H9 (cell line): ENCODE measurements around the gene RAB27A. TPM values are rescaled to one million over a fixed set of nuclear protein-coding genes. Genes with fewer than 3 reads are reported as not detected.

ENCODE experiments used
- DNase-seq: peaks from one replicate; pipeline ENCODE4 v3.0.0-alpha.2; 2017
- H2AFZ ChIP-seq: one replicate; pipeline ENCODE4 v1.6.1; 2013; ENCODE audit warnings: mild to moderate bottlenecking, low read length, control low read depth, moderate library complexity
- H2AK5ac ChIP-seq: 2 replicates; pipeline ENCODE4 v1.6.1; 2013; ENCODE audit warnings: low read length, control low read depth, mixed read lengths; ENCODE audit not compliant: insufficient read length
- H2BK120ac ChIP-seq: one replicate; pipeline ENCODE4 v1.6.1; 2013; ENCODE audit warnings: low read depth, mild to moderate bottlenecking, low read length, control low read depth, inconsistent platforms; ENCODE audit not compliant: poor library complexity, severe bottlenecking
- H2BK12ac ChIP-seq: 2 replicates; pipeline ENCODE4 v1.6.1; 2013; ENCODE audit warnings: low read length, control low read depth, mixed read lengths, low read depth; ENCODE audit not compliant: insufficient read length
- H2BK15ac ChIP-seq: 2 replicates; pipeline ENCODE4 v1.6.1; 2013; ENCODE audit warnings: low read depth, low read length, control low read depth
- H2BK20ac ChIP-seq: one replicate; pipeline ENCODE4 v1.6.1; 2013; ENCODE audit warnings: low read depth, mild to moderate bottlenecking, low read length, control low read depth, inconsistent platforms; ENCODE audit not compliant: poor library complexity, severe bottlenecking
- H2BK5ac ChIP-seq: 2 replicates; pipeline ENCODE4 v1.6.1; 2013; ENCODE audit warnings: low read length, control low read depth, mixed read lengths; ENCODE audit not compliant: insufficient read length
- H3K14ac ChIP-seq: 2 replicates; pipeline ENCODE4 v1.6.1; 2013; ENCODE audit warnings: low read length, control low read depth; ENCODE audit not compliant: insufficient read depth
- H3K18ac ChIP-seq: 2 replicates; pipeline ENCODE4 v1.6.1; 2013; ENCODE audit warnings: low read depth, mild to moderate bottlenecking, mixed read lengths, low read length, control low read depth; ENCODE audit not compliant: insufficient read length
- H3K23ac ChIP-seq: 2 replicates; pipeline ENCODE4 v1.6.1; 2013; ENCODE audit warnings: low read length, control low read depth, mixed read lengths, low read depth; ENCODE audit not compliant: insufficient read length
- H3K23me2 ChIP-seq: 2 replicates; pipeline ENCODE4 v1.6.1; 2013; ENCODE audit warnings: low read depth, mild to moderate bottlenecking, mixed read lengths, low read length, control low read depth; ENCODE audit not compliant: insufficient read length, poor library complexity, severe bottlenecking
- H3K27ac ChIP-seq: 2 replicates; pipeline ENCODE4 v1.5.1; 2013; ENCODE audit warnings: low read length, control low read depth, mixed read lengths, low read depth; ENCODE audit not compliant: insufficient read length
- H3K27me3 ChIP-seq: 2 replicates; pipeline ENCODE4 v1.6.1; 2013; ENCODE audit warnings: low read length, control low read depth, inconsistent platforms; ENCODE audit not compliant: insufficient read depth
- H3K4ac ChIP-seq: 2 replicates; pipeline ENCODE4 v1.6.1; 2013; ENCODE audit warnings: low read depth, mild to moderate bottlenecking, control low read depth, inconsistent platforms, low read length, moderate library complexity
- H3K4me1 ChIP-seq: 2 replicates; pipeline ENCODE4 v1.6.1; 2013; ENCODE audit warnings: low read length, control low read depth, inconsistent platforms; ENCODE audit not compliant: insufficient read depth
- H3K4me2 ChIP-seq: 2 replicates; pipeline ENCODE4 v1.6.1; 2013; ENCODE audit warnings: low read length, control low read depth, mixed read lengths; ENCODE audit not compliant: insufficient read length, insufficient read depth
- H3K56ac ChIP-seq: 2 replicates; pipeline ENCODE4 v1.6.1; 2013; ENCODE audit warnings: low read depth, mild to moderate bottlenecking, mixed read lengths, low read length, control low read depth; ENCODE audit not compliant: insufficient read length
- H3K79me1 ChIP-seq: 2 replicates; pipeline ENCODE4 v1.6.1; 2013; ENCODE audit warnings: low read depth, mild to moderate bottlenecking, moderate library complexity, low read length, control low read depth, inconsistent platforms; ENCODE audit not compliant: insufficient read depth, poor library complexity, severe bottlenecking
- H3K79me2 ChIP-seq: 2 replicates; pipeline ENCODE4 v1.6.1; 2013; ENCODE audit warnings: low read length, control low read depth, inconsistent platforms; ENCODE audit not compliant: insufficient read depth
- H3K9ac ChIP-seq: 2 replicates; pipeline ENCODE4 v1.6.1; 2013; ENCODE audit warnings: low read length, control low read depth, mixed read lengths; ENCODE audit not compliant: insufficient read length; ENCODE audit errors: extremely low read depth
- H3K9me3 ChIP-seq: one replicate; pipeline ENCODE4 v1.6.1; 2013; ENCODE audit warnings: low read depth, low read length, inconsistent platforms; ENCODE audit not compliant: control insufficient read depth
- H3T11ph ChIP-seq: one replicate; pipeline ENCODE4 v1.6.1; 2013; ENCODE audit warnings: mild to moderate bottlenecking, low read length, control low read depth, inconsistent platforms
- H4K20me1 ChIP-seq: one replicate; pipeline ENCODE4 v1.6.1; 2013; ENCODE audit not compliant: control insufficient read depth, insufficient read length, insufficient read depth
- H4K5ac ChIP-seq: 2 replicates; pipeline ENCODE4 v1.6.1; 2013; ENCODE audit warnings: low read depth, mild to moderate bottlenecking, mixed read lengths, low read length, control low read depth; ENCODE audit not compliant: insufficient read length
- H4K8ac ChIP-seq: replicated peaks from 2 replicates; pipeline ENCODE4 v1.6.1; 2013; ENCODE audit warnings: low read length, control low read depth, mixed read lengths, low read depth; ENCODE audit not compliant: insufficient read length
- H4K91ac ChIP-seq: 2 replicates; pipeline ENCODE4 v1.6.1; 2013; ENCODE audit warnings: low read depth, mild to moderate bottlenecking, moderate library complexity, mixed read lengths, low read length, control low read depth; ENCODE audit not compliant: insufficient read length
- H3K27ac Mint-ChIP-seq, 3 experiments: 2 replicates in 2 of 3; 3 replicates in 1 of 3; pipeline ENCODE4 v1.8.0; 2020 to 2021; ENCODE audit warnings: mixed read lengths in 3 of 3, mild to moderate bottlenecking in 1 of 3, moderate library complexity in 1 of 3
- H3K27me3 Mint-ChIP-seq: 2 replicates; pipeline ENCODE4 v1.8.0; 2021; ENCODE audit warnings: low read depth, mild to moderate bottlenecking, moderate library complexity, mixed read lengths
- H3K36me3 Mint-ChIP-seq, 3 experiments: 2 replicates in 2 of 3; 3 replicates in 1 of 3; pipeline ENCODE4 v1.8.0; 2020 to 2021; ENCODE audit warnings: low read depth in 3 of 3, mixed read lengths in 3 of 3; ENCODE audit not compliant: insufficient read depth in 1 of 3
- H3K4me1 Mint-ChIP-seq, 2 experiments: 2 replicates each; pipeline ENCODE4 v1.8.0; 2020; ENCODE audit warnings: mixed read lengths in 2 of 2
- H3K4me3 Mint-ChIP-seq, 2 experiments: 2 replicates in 1 of 2; 3 replicates in 1 of 2; pipeline ENCODE4 v1.8.0; 2020 to 2021; ENCODE audit warnings: mild to moderate bottlenecking in 2 of 2, mixed read lengths in 2 of 2, moderate library complexity in 1 of 2
- H3K9me3 Mint-ChIP-seq, 2 experiments: 2 replicates in 1 of 2; 3 replicates in 1 of 2; pipeline ENCODE4 v1.8.0; 2020; ENCODE audit warnings: mild to moderate bottlenecking in 2 of 2, mixed read lengths in 2 of 2, moderate library complexity in 1 of 2
- WGBS: extraction: QIAGEN DNeasy Blood & Tissue Kit; methylation state at CpG from one replicate; pipeline ENCODE4 v1.1.7; 2013; ENCODE audit warnings: missing lambda C conversion rate, low lambda C conversion rate, mixed read lengths; ENCODE audit not compliant: insufficient read length; ENCODE audit errors: extremely low coverage; 5-methylcytosine and 5-hydroxymethylcytosine counted together
- total RNA-seq: library from RNA; stranded (reverse); gene quantifications from 2 replicates; pipeline ENCODE4 v1.2.1, GENCODE V29; 2021
- TF ChIP-seq, protein P1 (sequence below): fragments of 200-600 bp; sonication (generic); conservative IDR thresholded peaks from 3 replicates; pipeline ENCODE4 v1.8.0; 2021; ENCODE audit warnings: antibody characterized with exemption, mild to moderate bottlenecking

RAB27A gene
- total RNA-seq, 1 experiment from 2014 or later = 6.8 TPM

GRCh38 chr15:55238877-55239276 is 50.7 kb downstream of the RAB27A start:
- Histone ChIP-seq H3K4ac (no peak overlapping the region), H2BK120ac (no peak overlapping the region), H2AFZ (no peak overlapping the region), H3T11ph (no peak overlapping the region), H4K5ac (no peak overlapping the region), H3K27ac (no peak overlapping the region), H3K4me1 (no peaks in the 10 kb centered on the region; the same call in 1 of the 2 replicates), H3K14ac (no peak overlapping the region), H4K8ac (no peak overlapping the region), H2BK5ac (no peak overlapping the region), H2BK15ac (no peak overlapping the region), H3K79me1 (no peaks in the 10 kb centered on the region), H3K4me2 (no peak overlapping the region), H3K79me2 (no peaks in the 10 kb centered on the region), H4K91ac (no peak overlapping the region), H3K9me3 (no peaks in the 10 kb centered on the region), H4K20me1 (no peaks in the 10 kb centered on the region), H3K18ac (no peak overlapping the region), H3K56ac (no peak overlapping the region), H2BK20ac (no peak overlapping the region), H2BK12ac (no peak overlapping the region), H3K27me3 (no peaks in the 10 kb centered on the region), H3K23me2 (no peaks in the 10 kb centered on the region), H3K9ac (no peak overlapping the region), H3K23ac (no peak overlapping the region), H2AK5ac (no peak overlapping the region)
- Mint-ChIP-seq H3K4me3 (no peak overlapping the region), H3K27ac (no peak overlapping the region), H3K36me3 (no peaks in the 10 kb centered on the region), H3K4me1 (no peaks in the 10 kb centered on the region), H3K27me3 (no peaks in the 10 kb centered on the region), H3K9me3 (no peaks in the 10 kb centered on the region)
- TF ChIP-seq, protein P1, sequence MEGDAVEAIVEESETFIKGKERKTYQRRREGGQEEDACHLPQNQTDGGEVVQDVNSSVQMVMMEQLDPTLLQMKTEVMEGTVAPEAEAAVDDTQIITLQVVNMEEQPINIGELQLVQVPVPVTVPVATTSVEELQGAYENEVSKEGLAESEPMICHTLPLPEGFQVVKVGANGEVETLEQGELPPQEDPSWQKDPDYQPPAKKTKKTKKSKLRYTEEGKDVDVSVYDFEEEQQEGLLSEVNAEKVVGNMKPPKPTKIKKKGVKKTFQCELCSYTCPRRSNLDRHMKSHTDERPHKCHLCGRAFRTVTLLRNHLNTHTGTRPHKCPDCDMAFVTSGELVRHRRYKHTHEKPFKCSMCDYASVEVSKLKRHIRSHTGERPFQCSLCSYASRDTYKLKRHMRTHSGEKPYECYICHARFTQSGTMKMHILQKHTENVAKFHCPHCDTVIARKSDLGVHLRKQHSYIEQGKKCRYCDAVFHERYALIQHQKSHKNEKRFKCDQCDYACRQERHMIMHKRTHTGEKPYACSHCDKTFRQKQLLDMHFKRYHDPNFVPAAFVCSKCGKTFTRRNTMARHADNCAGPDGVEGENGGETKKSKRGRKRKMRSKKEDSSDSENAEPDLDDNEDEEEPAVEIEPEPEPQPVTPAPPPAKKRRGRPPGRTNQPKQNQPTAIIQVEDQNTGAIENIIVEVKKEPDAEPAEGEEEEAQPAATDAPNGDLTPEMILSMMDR = no peak
- no peak for DNase-seq
- WGBS = no CpG with 5 or more reads among the region's 2 CpGs
